Mucosa of descending colon (tissue), 3 donors: ENCODE measurements around the gene ACSS1. TPM values are rescaled to one million over a fixed set of nuclear protein-coding genes. Genes with fewer than 3 reads are reported as not detected.

Experiments used
- ATAC-seq: fragments of 200-7000 bp; cut with Tn5 transposase; one replicate; pipeline ENCODE4 v1.9.1; 2020; ENCODE audit warnings: mild to moderate bottlenecking, moderate library complexity
- DNase-seq, 3 donors: peaks; one replicate each; pipeline ENCODE4 v3.0.0-alpha.2; 2020
- H3K36me3 ChIP-seq: fragments of 200-600 bp; one replicate; pipeline ENCODE4 v1.8.0; 2021; ENCODE audit warnings: low read depth, mild to moderate bottlenecking
- H3K4me1 ChIP-seq: fragments of 200-600 bp; one replicate; pipeline ENCODE4 v1.8.0; 2021; ENCODE audit warnings: low read depth, mild to moderate bottlenecking
- H3K4me3 ChIP-seq: fragments of 200-600 bp; one replicate; pipeline ENCODE4 v1.8.0; 2021; ENCODE audit warnings: mild to moderate bottlenecking
- H3K9me3 ChIP-seq: fragments of 200-600 bp; one replicate; pipeline ENCODE4 v1.8.0; 2021; ENCODE audit warnings: mild to moderate bottlenecking
- CTCF ChIP-seq: fragments of 200-600 bp; IDR thresholded peaks from one replicate; pipeline ENCODE4 v1.8.0; 2022; ENCODE audit warnings: antibody characterized with exemption, mild to moderate bottlenecking
- intact Hi-C, 2 donors: fragments of 100-400 bp; cut with DNase I in 1 of 2; cut with micrococcal nuclease in 1 of 2; formaldehyde crosslinking; loops; one replicate each; pipeline versions ENCODE4 v1.11.0 to v1.11.1; 2022; cut with DNase I, micrococcal nuclease
- total RNA-seq, 3 donors: library from RNA; stranded (reverse); fragmentation: NEBNext Ultra II Directional in 2 of 3; extraction: Animal tissue kit (Norgen Biotek cat#: 25700) in 2 of 3; gene quantifications; one replicate each; pipeline versions ENCODE4 v1.2.1 to v1.2.4, GENCODE V29; 2021 to 2023
- donor health status: DM: no; HTN: no; CAD: no; lungs with moderate emphysema.
- donor health status: DM: no; HTN: no; CAD: no.
- donor health status: DM: no; HTN: yes; CAD: no.

Gene ACSS1
- total RNA-seq, 3 donors from 2014 or later: 29.8 to 37.9 (median 36.9) TPM

- peak in 1 of 3 donors; percentile 17 for DNase-seq
- no peak for TF ChIP-seq CTCF
- intact Hi-C loops: no loop called here
- no peaks in the 10 kb centered on the region for H3K9me3 ChIP-seq
- no peaks in the 10 kb centered on the region for H3K4me1 ChIP-seq
- ATAC-seq: no peak
- no peak overlapping the region for H3K4me3 ChIP-seq
- no peaks in the 10 kb centered on the region for H3K36me3 ChIP-seq
Measured at GRCh38 chr20:24965065-24965919, 92.6 kb downstream of the ACSS1 start.

- Histone ChIP-seq H3K36me3 (no peaks in the 10 kb centered on the region), H3K4me3 (no peak overlapping the region), H3K4me1 (no peaks in the 10 kb centered on the region), H3K9me3 (no peaks in the 10 kb centered on the region)
- intact Hi-C loops: no loop called here
- ATAC-seq: no peak
- no peak for TF ChIP-seq CTCF
- no peak for DNase-seq
Measured at GRCh38 chr20:24964506-24964840, 93.5 kb downstream of the ACSS1 start.

- ATAC-seq (no peak), DNase-seq (peak in 1 of 3 donors; percentile 13)
- H3K4me1 ChIP-seq: no peaks in the 10 kb centered on the region
- intact Hi-C loops: no loop called here
- H3K36me3 ChIP-seq: no peaks in the 10 kb centered on the region
- TF ChIP-seq CTCF: no peak
- no peak overlapping the region for H3K4me3 ChIP-seq
- H3K9me3 ChIP-seq: no peaks in the 10 kb centered on the region
Measured at GRCh38 chr20:24963672-24964505, 94.0 kb downstream of the ACSS1 start.

- no peak for ATAC-seq
- intact Hi-C loops: no loop called here
- TF ChIP-seq CTCF: no peak
- DNase-seq: no peak
- Histone ChIP-seq H3K4me1 (no peaks in the 10 kb centered on the region), H3K4me3 (no peak overlapping the region), H3K36me3 (no peaks in the 10 kb centered on the region), H3K9me3 (no peaks in the 10 kb centered on the region)
Measured at GRCh38 chr20:24962510-24962909, 95.4 kb downstream of the ACSS1 start.

GRCh38 chr20:24962182-24962492 is 95.8 kb downstream of the ACSS1 start:
- TF ChIP-seq CTCF: no peak
- intact Hi-C loops: no loop called here
- no peak for DNase-seq
- Histone ChIP-seq H3K4me1 (no peaks in the 10 kb centered on the region), H3K4me3 (no peak overlapping the region), H3K36me3 (no peaks in the 10 kb centered on the region), H3K9me3 (no peaks in the 10 kb centered on the region)
- no peak for ATAC-seq
